ENCODE results near the gene TNFAIP8L1. TPM values are rescaled to one million over a fixed set of nuclear protein-coding genes. Genes with fewer than 3 reads are reported as not detected.
A peak's percentile ranks its signal among the peaks of the same experiment; 100 is the strongest.

The TNFAIP8L1 gene
- total RNA-seq, 2 donors from 2014 or later, result 25.9 to 31.3 TPM

- H3K36me3 Mint-ChIP-seq, result peaks cover 0 to 5% of the 10 kb centered on the region in 2 donors
- ATAC-seq (no peak), DNase-seq (ENCODE audit: low spot score in 2 of 2) (no peak)
- no peaks in the 10 kb centered on the region for H3K9me3 Mint-ChIP-seq
- H3K27ac Mint-ChIP-seq, result peak overlapping the region in 1 of 2 donors; percentile 39
These were observed 2.6 kb upstream of the TNFAIP8L1 start for GRCh38 chr19:4636761-4637160.

GRCh38 chr19:4638317-4638716 is 999 bp upstream of the TNFAIP8L1 start:
- DNase-seq (ENCODE audit: low spot score in 2 of 2) (no peak), ATAC-seq (no peak)
- Mint-ChIP-seq H3K36me3 (peaks cover 0 to 5% of the 10 kb centered on the region in 2 donors), H3K27ac (peak overlapping the region; percentile 97 to 99), H3K9me3 (no peaks in the 10 kb centered on the region)

GRCh38 chr19:4639531-4640246 is 373 bp downstream of the TNFAIP8L1 start:
- Mint-ChIP-seq H3K36me3 (peaks cover 0 to 5% of the 10 kb centered on the region in 2 donors), H3K27ac (peak overlapping the region; percentile 93 to 97), H3K9me3 (no peaks in the 10 kb centered on the region)
- no peak for DNase-seq (ENCODE audit: low spot score in 2 of 2)
- no peak for ATAC-seq

GRCh38 chr19:4640247-4641000 is 1.1 kb downstream of the TNFAIP8L1 start:
- H3K27ac Mint-ChIP-seq, result peak overlapping the region; percentile 93 to 97
- ATAC-seq, result no peak

GRCh38 chr19:4641132-4641531 is 1.8 kb downstream of the TNFAIP8L1 start:
- DNase-seq (ENCODE audit: low spot score in 2 of 2) (no peak), ATAC-seq (no peak)
- no peaks in the 10 kb centered on the region for H3K9me3 Mint-ChIP-seq
- H3K36me3 Mint-ChIP-seq, result peaks cover 0 to 5% of the 10 kb centered on the region in 2 donors
- H3K27ac Mint-ChIP-seq, result no peak overlapping the region

More at GRCh38 chr19:4640247-4641000, 1.1 kb downstream of the TNFAIP8L1 start:
- peaks cover 0 to 5% of the 10 kb centered on the region in 2 donors for H3K36me3 Mint-ChIP-seq
- H3K9me3 Mint-ChIP-seq, result no peaks in the 10 kb centered on the region
- no peak for DNase-seq (ENCODE audit: low spot score in 2 of 2)

GRCh38 chr19:4642625-4643024 is 3.3 kb downstream of the TNFAIP8L1 start:
- Mint-ChIP-seq H3K9me3 (no peaks in the 10 kb centered on the region), H3K36me3 (peaks cover 0 to 5% of the 10 kb centered on the region in 2 donors), H3K27ac (peak overlapping the region in 1 of 2 donors; percentile 45)
- no peak for DNase-seq (ENCODE audit: low spot score in 2 of 2)
- ATAC-seq, result no peak

GRCh38 chr19:4645718-4646117 is 6.4 kb downstream of the TNFAIP8L1 start:
- H3K27ac Mint-ChIP-seq, result no peak overlapping the region
- no peaks in the 10 kb centered on the region for H3K36me3 Mint-ChIP-seq
- DNase-seq (ENCODE audit: low spot score in 2 of 2), result no peak
- no peaks in the 10 kb centered on the region for H3K9me3 Mint-ChIP-seq
- ATAC-seq, result no peak

- DNase-seq (ENCODE audit: low spot score in 2 of 2), result no peak
- no peak for ATAC-seq
- Mint-ChIP-seq H3K9me3 (no peaks in the 10 kb centered on the region), H3K36me3 (no peaks in the 10 kb centered on the region), H3K27ac (peak overlapping the region in 1 of 2 donors; percentile 65)
These were observed 8.6 kb downstream of the TNFAIP8L1 start for GRCh38 chr19:4647676-4648644.

GRCh38 chr19:4649392-4650047 is 10.2 kb downstream of the TNFAIP8L1 start:
- Mint-ChIP-seq H3K9me3 (no peaks in the 10 kb centered on the region), H3K36me3 (no peaks in the 10 kb centered on the region)

GRCh38 chr19:4650159-4650558 is 10.8 kb downstream of the TNFAIP8L1 start:
- Mint-ChIP-seq H3K27ac (peak overlapping the region in 1 of 2 donors; percentile 60), H3K36me3 (no peaks in the 10 kb centered on the region), H3K9me3 (no peaks in the 10 kb centered on the region)
- DNase-seq (ENCODE audit: low spot score in 2 of 2), result no peak
- ATAC-seq, result peak in 1 of 2 donors; percentile 23

More at GRCh38 chr19:4649392-4650047, 10.2 kb downstream of the TNFAIP8L1 start:
- DNase-seq (ENCODE audit: low spot score in 2 of 2), result no peak
- peak overlapping the region; percentile 54 to 61 for H3K27ac Mint-ChIP-seq
- ATAC-seq, result peak in 1 of 2 donors; percentile 28

- Mint-ChIP-seq H3K9me3 (no peaks in the 10 kb centered on the region), H3K27ac (no peak overlapping the region), H3K36me3 (no peaks in the 10 kb centered on the region)
- ATAC-seq (no peak), DNase-seq (ENCODE audit: low spot score in 2 of 2) (no peak)
These were observed 12.8 kb downstream of the TNFAIP8L1 start for GRCh38 chr19:4652075-4652474.

GRCh38 chr19:4653793-4654436 is 14.6 kb downstream of the TNFAIP8L1 start:
- Mint-ChIP-seq H3K9me3 (no peaks in the 10 kb centered on the region), H3K36me3 (no peaks in the 10 kb centered on the region), H3K27ac (no peak overlapping the region)
- ATAC-seq (no peak), DNase-seq (ENCODE audit: low spot score in 2 of 2) (no peak)

GRCh38 chr19:4654437-4655361 is 15.4 kb downstream of the TNFAIP8L1 start:
- no peak for ATAC-seq
- no peaks in the 10 kb centered on the region for H3K9me3 Mint-ChIP-seq
- H3K27ac Mint-ChIP-seq, result no peak overlapping the region

GRCh38 chr19:4656102-4656501 is 16.8 kb downstream of the TNFAIP8L1 start:
- Mint-ChIP-seq H3K36me3 (no peaks in the 10 kb centered on the region), H3K9me3 (no peaks in the 10 kb centered on the region), H3K27ac (no peak overlapping the region)
- ATAC-seq, result no peak
- DNase-seq (ENCODE audit: low spot score in 2 of 2), result no peak

More at GRCh38 chr19:4654437-4655361, 15.4 kb downstream of the TNFAIP8L1 start:
- no peak for DNase-seq (ENCODE audit: low spot score in 2 of 2)
- H3K36me3 Mint-ChIP-seq, result no peaks in the 10 kb centered on the region

- ATAC-seq (no peak), DNase-seq (ENCODE audit: low spot score in 2 of 2) (no peak)
- Mint-ChIP-seq H3K36me3 (no peaks in the 10 kb centered on the region), H3K27ac (peak overlapping the region in 1 of 2 donors; percentile 36), H3K9me3 (no peaks in the 10 kb centered on the region)
These were observed 17.9 kb downstream of the TNFAIP8L1 start for GRCh38 chr19:4657262-4657661.
